Adrenal gland (tissue), 12 donors: ENCODE data around the gene PRL. TPM values are rescaled to one million over a fixed set of nuclear protein-coding genes. Genes with fewer than 3 reads are reported as not detected.

Source experiments
- DNase-seq, 7 donors: peaks; one replicate each; pipeline ENCODE4 v3.0.0-alpha.2; 2019 to 2020
- H3K27ac ChIP-seq, 5 donors: fragments of 200-600 bp; sonication (generic) in 4 of 5; 1 replicate in 3 of 5; 2 replicates in 2 of 5; pipeline versions ENCODE4 v1.5.1 to v1.8.0; 2016 to 2020; ENCODE audit warnings: mild to moderate bottlenecking in 1 of 5
- H3K27me3 ChIP-seq: fragments of 200-600 bp; 2 replicates; pipeline ENCODE4 v1.8.0; 2021
- H3K36me3 ChIP-seq, 2 donors: fragments of 200-600 bp; replicated peaks in 1 of 2; 1 replicate in 1 of 2; 2 replicates in 1 of 2; pipeline versions ENCODE4 v1.5.1 to v1.8.0; 2018 to 2022
- H3K4me1 ChIP-seq, 2 donors: fragments of 200-600 bp; replicated peaks in 1 of 2; 1 replicate in 1 of 2; 2 replicates in 1 of 2; pipeline versions ENCODE4 v1.5.1 to v1.8.0; 2018 to 2021
- H3K4me3 ChIP-seq, 4 donors: fragments of 200-600 bp; sonication (generic) in 3 of 4; one replicate each; pipeline ENCODE4 v1.5.1; 2016 to 2018
- H3K9me3 ChIP-seq, 3 donors: fragments of 200-600 bp; sonication (generic) in 1 of 3; replicated peaks in 1 of 3; 1 replicate in 2 of 3; 2 replicates in 1 of 3; pipeline versions ENCODE4 v1.5.1 to v1.8.0; 2016 to 2021
- CTCF ChIP-seq, 6 experiments: fragments of 450-650 bp in 4 of 6; fragments of 200-600 bp in 2 of 6; sonication (generic) in 1 of 6; IDR thresholded peaks; 1 replicate in 5 of 6; 2 replicates in 1 of 6; pipeline versions ENCODE4 v1.5.1 to v1.8.0; 2016 to 2021; ENCODE audit warnings: antibody characterized with exemption in 6 of 6, mild to moderate bottlenecking in 2 of 6, moderate library complexity in 1 of 6
- POLR2A ChIP-seq, 2 donors: fragments of 450-650 bp; IDR thresholded peaks; one replicate each; pipeline ENCODE4 v1.6.1; 2017; ENCODE audit warnings: antibody characterized with exemption in 2 of 2, mild to moderate bottlenecking in 2 of 2, moderate library complexity in 1 of 2
- WGBS, 4 donors: extraction: QIAGEN DNeasy Blood & Tissue Kit in 2 of 4; methylation state at CpG; one replicate each; pipeline versions ENCODE4 v1.1.5 to v1.1.7; 2013 to 2017; 5-methylcytosine and 5-hydroxymethylcytosine counted together
- intact Hi-C, 2 donors: fragments of 100-400 bp; cut with DNase I; formaldehyde crosslinking; loops; one replicate each; pipeline versions ENCODE4 v1.14.1 to v1.15.0; 2022 to 2023
- polyA plus RNA-seq, 3 donors: library from polyadenylated mRNA; stranded (reverse); fragments of 200-250 nt in 2 of 3; fragments of 350-450 nt in 1 of 3; fragmentation: Illumina TruSeq in 1 of 3; extraction: RNeasy Lipid Tissue Mini Kit (QIAGEN cat#74804) in 1 of 3; gene quantifications; one replicate each; pipeline ENCODE4 v1.2.3, GENCODE V29; 2013 to 2014
- total RNA-seq, 9 donors: library from RNA; depleted of rRNA in 4 of 9; stranded (reverse); fragments of >200 nt in 4 of 9; fragments of 120-200 nt in 1 of 9; fragmentation: NEBNext Ultra II Directional in 1 of 9; extraction: Animal tissue kit (Norgen Biotek cat#: 25700) in 1 of 9; gene quantifications; one replicate each; pipeline versions ENCODE4 v1.1.0 to v1.2.4, GENCODE V29; 2013 to 2023
- donor health status: healthy with polysubstance abuse.
- donor health status: Bipolar disorder and iron deficiency.
- donor health status: DM: yes; HTN: yes; CAD: no.
- donor health status: DM: no; HTN: no; CAD: no.
- donor health status: DM: no; HTN: no; CAD: no.
- donor health status: DM: yes; HTN: yes; CAD: no.

Gene PRL
- total and polyA plus RNA-seq, 12 donors = 0.06 TPM; not detected in 11

DNA sequence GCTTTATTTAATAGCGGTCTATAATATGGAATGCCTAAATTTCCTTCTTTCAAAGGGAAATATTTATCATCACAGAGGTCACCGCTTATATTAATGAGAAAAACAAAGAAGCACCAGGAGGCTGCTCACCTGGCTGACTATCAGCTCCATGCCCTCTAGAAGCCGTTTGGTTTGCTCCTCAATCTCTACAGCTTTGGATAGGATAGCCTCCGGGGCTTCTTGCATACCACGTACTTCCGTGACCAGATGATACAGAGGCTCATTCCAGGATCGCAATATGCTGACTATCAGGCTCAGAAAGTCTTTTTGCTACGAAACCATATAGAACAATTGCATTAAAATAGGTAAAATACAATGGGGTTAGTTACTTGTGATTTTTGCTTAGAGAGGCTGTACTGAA lies 6.8 kb downstream of the PRL start:
- intact Hi-C loops = no loop called here
- Histone ChIP-seq H3K4me3 (no peak overlapping the region), H3K36me3 (no peaks in the 10 kb centered on the region), H3K27me3 (no peaks in the 10 kb centered on the region), H3K9me3 (no peaks in the 10 kb centered on the region), H3K4me1 (no peaks in the 10 kb centered on the region), H3K27ac (no peak overlapping the region)
- WGBS, 4 donors = 92 to 95% (median 94%) methylated on average over 8 of the region's 8 CpGs
- DNase-seq = no peak
- TF ChIP-seq CTCF (IDR thresholded peaks at IDR 0.05) (no peak), POLR2A (IDR thresholded peaks at IDR 0.05) (no peak)

DNA sequence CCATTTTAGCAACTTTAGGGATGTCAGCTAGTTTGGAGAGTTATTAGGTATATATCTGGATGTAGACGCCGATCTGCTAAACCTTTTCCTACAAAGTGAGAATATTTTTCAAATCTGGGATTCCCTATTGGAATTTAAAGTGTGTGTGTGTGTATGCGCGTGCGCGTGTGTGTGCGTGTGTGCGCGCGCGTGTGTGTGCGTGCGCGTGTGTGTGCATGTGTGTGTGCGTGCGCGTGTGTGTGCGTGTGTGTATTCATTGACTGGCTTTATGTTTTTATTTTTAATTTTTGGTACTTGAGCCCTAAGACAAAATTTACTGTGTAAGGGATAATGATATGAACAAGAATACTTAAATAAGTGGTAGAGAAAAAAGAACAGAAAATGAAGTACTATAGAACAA lies 8.1 kb downstream of the PRL start:
- Histone ChIP-seq H3K27me3 (no peaks in the 10 kb centered on the region), H3K27ac (no peak overlapping the region), H3K9me3 (no peaks in the 10 kb centered on the region), H3K36me3 (no peaks in the 10 kb centered on the region), H3K4me1 (no peaks in the 10 kb centered on the region), H3K4me3 (no peak overlapping the region)
- no peak for DNase-seq
- TF ChIP-seq CTCF (IDR thresholded peaks at IDR 0.05) = no peak
- no peak for TF ChIP-seq POLR2A (IDR thresholded peaks at IDR 0.05)
- intact Hi-C loops = no loop called here
- WGBS, 4 donors = 91 to 94% (median 93%) methylated on average over 18 of the region's 18 CpGs

DNA sequence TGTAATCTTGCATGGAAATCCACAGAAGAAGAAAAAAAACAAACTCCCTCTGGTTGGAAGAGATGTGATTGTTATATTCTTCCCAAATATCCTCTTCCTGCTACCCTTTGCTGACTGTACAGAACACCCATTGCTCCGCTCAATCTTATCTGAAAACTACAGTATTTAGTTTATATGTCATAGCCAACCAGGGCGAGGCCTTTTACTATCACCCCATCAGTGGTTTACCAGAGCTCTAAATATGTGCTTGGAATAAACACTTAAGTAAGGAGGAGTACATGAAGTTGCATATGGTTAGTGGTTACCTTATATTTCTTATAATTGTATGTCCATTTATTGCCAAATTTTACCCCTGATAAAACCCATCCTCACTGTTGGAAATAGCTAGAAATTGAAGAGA lies 12.2 kb downstream of the PRL start:
- H3K36me3 ChIP-seq = no peaks in the 10 kb centered on the region
- intact Hi-C loops = no loop called here
- H3K4me1 ChIP-seq = no peaks in the 10 kb centered on the region
- 89 to 94% (median 93%) methylated on average over 2 of the region's 2 CpGs for WGBS, 4 donors
- TF ChIP-seq CTCF (IDR thresholded peaks at IDR 0.05) (no peak), POLR2A (IDR thresholded peaks at IDR 0.05) (no peak)
- no peak for DNase-seq
- no peak overlapping the region for H3K4me3 ChIP-seq
- no peak overlapping the region for H3K27ac ChIP-seq
- no peaks in the 10 kb centered on the region for H3K9me3 ChIP-seq
- no peaks in the 10 kb centered on the region for H3K27me3 ChIP-seq

- H3K9me3 ChIP-seq = no peaks in the 10 kb centered on the region
- H3K36me3 ChIP-seq = no peaks in the 10 kb centered on the region
- H3K27ac ChIP-seq = no peak overlapping the region
- H3K4me1 ChIP-seq = no peaks in the 10 kb centered on the region
- intact Hi-C loops = no loop called here
- H3K4me3 ChIP-seq = no peak overlapping the region
- no peak for DNase-seq
- 93 to 97% (median 94%) methylated on average over 9 of the region's 9 CpGs for WGBS, 4 donors
- H3K27me3 ChIP-seq = no peaks in the 10 kb centered on the region
- TF ChIP-seq CTCF (IDR thresholded peaks at IDR 0.05) = no peak
Measured at GRCh38 chr6:22281341-22282085, 15.3 kb downstream of the PRL start.
